ENCODE data around the gene RTBDN.
"Not testable (repeated sequence)": the region's sequence is repeated elsewhere in the genome, so short reads cannot be mapped to it uniquely, and the experiment has no call there.

RTBDN gene

GRCh38 chr19:12858041-12858928 is 23.9 kb upstream of the RTBDN start:
- H3K4me3 ChIP-seq (ENCODE audit: low read depth, low read length): no peak overlapping the region
- no peak for TF ChIP-seq CTCF (IDR thresholded peaks at IDR 0.05; ENCODE audit: low read depth, low read length)
- no peak for DNase-seq (ENCODE audit: low read depth, low spot score)
- in situ Hi-C loops (cut with HindIII; ENCODE audit: low sequenced_read_pairs): no loop called here

- no peak for DNase-seq (ENCODE audit: low read depth, low spot score)
- no peak for TF ChIP-seq CTCF (IDR thresholded peaks at IDR 0.05; ENCODE audit: low read depth, low read length)
- in situ Hi-C loops (cut with HindIII; ENCODE audit: low sequenced_read_pairs): no loop called here
- no peak overlapping the region for H3K4me3 ChIP-seq (ENCODE audit: low read depth, low read length)
Observed at GRCh38 chr19:12856653-12857052, 22.3 kb upstream of the RTBDN start.

GRCh38 chr19:12847159-12848139 is 13.1 kb upstream of the RTBDN start:
- in situ Hi-C loops (cut with HindIII; ENCODE audit: low sequenced_read_pairs): no loop called here
- no peak overlapping the region for H3K4me3 ChIP-seq (ENCODE audit: low read depth, low read length)
- peak; percentile 66 for DNase-seq (ENCODE audit: low read depth, low spot score)
- peak; percentile 88 for TF ChIP-seq CTCF (IDR thresholded peaks at IDR 0.05; ENCODE audit: low read depth, low read length)

- in situ Hi-C loops (cut with HindIII; ENCODE audit: low sequenced_read_pairs); H3K4me3 ChIP-seq (ENCODE audit: low read depth, low read length); DNase-seq (ENCODE audit: low read depth, low spot score): not testable (repeated sequence)
Observed at GRCh38 chr19:12846613-12847012, 12.2 kb upstream of the RTBDN start.

- in situ Hi-C loops (cut with HindIII; ENCODE audit: low sequenced_read_pairs): no loop called here
- no peak for DNase-seq (ENCODE audit: low read depth, low spot score)
- TF ChIP-seq CTCF (IDR thresholded peaks at IDR 0.05; ENCODE audit: low read depth, low read length): no peak
- no peak overlapping the region for H3K4me3 ChIP-seq (ENCODE audit: low read depth, low read length)
Observed at GRCh38 chr19:12843999-12844732, 9.8 kb upstream of the RTBDN start.

- no peak overlapping the region for H3K4me3 ChIP-seq (ENCODE audit: low read depth, low read length)
- no peak for DNase-seq (ENCODE audit: low read depth, low spot score)
- no peak for TF ChIP-seq CTCF (IDR thresholded peaks at IDR 0.05; ENCODE audit: low read depth, low read length)
- in situ Hi-C loops (cut with HindIII; ENCODE audit: low sequenced_read_pairs): no loop called here
Observed at GRCh38 chr19:12843328-12843727, 8.9 kb upstream of the RTBDN start.

All from astrocyte of the spinal cord (primary cell).